Stimulated activated CD8-positive, alpha-beta memory T cell treated with anti-CD3 and anti-CD28 coated beads, Interleukin-4, amount 100 ng/mL, for 4 hours (primary cell): Measurements from ENCODE around the gene PCTP.

Experiments
- DNase-seq, 2 donors: peaks; one replicate each; pipeline ENCODE4 v3.0.0-alpha.2; 2020; ENCODE audit warnings: low read depth in 2 of 2, low spot score in 1 of 2

PCTP gene

DNA sequence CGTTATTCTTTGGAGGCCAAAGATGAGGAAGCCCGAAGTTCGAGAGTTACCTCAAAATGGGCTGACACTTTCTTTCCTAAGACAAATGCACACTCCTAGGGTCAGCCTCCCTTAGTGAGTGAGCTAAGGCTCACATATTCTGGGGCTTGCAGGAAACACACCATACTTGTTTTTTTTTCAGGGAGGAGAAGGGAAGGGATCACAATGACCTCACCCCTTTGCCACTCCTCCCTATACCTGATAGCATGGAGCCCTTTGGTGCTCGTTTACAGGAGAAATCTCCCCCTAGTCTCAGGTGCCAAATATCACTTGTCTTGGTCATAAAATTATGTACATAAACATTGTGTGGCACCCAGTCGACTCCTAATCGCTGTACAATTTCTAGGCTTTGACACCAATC, 23.6 kb upstream of the PCTP start:
- DNase-seq, result no peak

DNA sequence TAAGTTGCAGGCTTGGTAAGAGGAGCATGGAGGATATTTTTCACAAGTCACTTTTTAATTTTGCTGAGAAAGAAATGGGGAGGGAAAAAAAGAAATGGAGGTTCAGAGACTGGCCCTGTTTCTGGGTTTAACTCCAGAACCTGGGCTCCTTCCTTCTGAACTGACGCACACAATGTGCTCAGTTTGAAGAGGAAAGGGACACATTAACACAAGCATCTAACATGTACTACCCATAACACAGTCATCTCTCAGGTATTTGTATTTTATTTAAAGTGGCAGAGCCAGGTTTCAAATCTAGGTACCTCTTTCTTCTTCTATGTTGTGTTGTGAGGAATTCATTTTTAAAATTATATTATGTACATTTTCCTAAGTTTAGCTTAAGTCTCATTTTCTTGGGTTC, 22.9 kb upstream of the PCTP start:
- no peak for DNase-seq

DNA sequence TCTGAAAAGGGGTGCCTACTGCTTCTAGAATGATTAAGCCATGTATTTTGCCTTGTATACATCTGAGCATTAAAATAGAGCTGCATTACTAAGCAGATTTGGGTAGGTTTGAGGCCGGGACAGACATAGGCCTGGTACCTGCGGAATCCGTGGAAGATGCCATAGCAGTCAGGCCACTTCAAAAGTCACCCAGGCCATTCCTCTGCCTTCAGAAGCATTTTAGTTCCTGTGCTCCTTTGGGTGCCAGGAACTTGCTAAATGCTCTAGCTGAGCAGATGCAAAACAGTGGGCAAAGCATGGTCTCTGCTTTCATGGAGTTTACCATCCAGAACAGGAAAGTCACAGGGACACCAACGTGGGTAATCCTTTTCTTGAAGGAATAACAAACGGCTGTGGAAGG, 22.5 kb upstream of the PCTP start:
- DNase-seq, result no peak

DNA sequence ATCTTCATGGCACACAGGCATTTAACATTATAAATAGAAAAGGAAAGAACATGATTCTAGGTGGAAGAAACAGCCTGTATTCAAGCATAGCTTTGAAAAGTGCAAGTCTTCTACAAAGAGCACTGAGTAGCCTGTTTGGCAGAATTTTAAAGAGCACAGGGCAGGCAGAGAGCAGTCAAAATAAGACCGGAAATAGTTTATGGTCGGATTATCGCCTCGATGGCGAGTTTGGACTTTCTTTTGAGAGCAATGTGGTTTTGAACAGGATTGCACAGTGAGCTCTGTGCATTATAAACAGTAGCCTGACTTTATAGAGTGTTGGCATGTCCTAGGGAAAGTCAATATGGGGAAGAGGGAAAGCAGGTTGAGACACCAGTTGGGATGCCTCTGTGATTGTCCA, 22.0 kb upstream of the PCTP start:
- DNase-seq, result no peak

DNA sequence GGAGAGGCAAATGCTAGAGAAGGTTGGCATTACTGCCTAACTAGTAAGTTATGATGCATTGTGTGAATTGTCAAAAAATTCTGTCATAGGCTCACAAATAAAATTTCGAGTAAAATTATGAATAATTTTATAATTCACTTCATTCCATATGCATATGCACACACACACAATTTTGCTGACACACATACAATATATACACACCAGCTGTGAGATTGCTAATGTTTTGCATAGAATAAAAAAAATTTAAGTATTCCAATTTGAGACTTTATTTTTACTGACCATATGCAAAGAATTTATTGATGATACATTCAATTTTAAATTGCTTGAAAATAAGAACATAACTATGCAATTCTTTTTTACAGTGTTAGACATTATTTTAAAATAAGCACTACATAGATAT, 21.4 kb upstream of the PCTP start:
- DNase-seq, result no peak

DNA sequence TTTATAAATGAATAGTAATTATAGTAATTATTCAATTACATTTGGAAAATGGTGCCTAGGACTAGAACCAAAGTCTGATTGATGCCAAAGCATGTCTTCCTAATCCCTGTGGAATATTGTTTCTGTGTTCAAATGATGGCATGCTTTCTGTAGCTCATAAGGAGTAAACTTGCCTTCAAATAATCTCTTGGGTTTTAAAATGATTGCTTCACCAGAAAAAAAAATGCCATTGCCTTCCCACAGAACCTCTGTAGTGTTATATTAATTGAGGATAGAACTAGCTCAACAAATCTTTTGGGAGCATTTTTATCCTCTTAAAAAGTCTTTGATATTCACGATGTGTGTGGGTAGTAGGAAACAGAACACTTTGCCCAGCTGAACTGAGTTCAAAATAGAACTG, 20.5 kb upstream of the PCTP start:
- no peak for DNase-seq

DNA sequence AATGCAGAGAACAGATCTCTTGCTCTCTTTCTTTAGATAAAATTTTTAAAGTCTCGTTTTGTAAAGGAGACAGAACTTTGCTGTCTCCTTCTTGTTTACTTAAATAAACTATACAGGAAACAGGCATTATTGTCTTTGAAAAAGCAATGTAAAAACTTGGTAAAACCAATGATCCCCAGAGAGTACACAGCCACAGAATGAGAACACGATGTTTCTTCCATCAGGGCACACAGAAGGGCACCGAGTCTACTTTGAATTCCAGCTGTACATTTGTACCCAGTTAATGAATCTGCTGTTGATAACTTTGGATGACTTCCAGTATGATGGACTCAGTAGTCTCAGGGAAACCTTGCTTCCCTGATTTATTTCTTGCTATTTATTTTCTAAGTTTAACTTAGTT, 20.0 kb upstream of the PCTP start:
- no peak for DNase-seq

DNA sequence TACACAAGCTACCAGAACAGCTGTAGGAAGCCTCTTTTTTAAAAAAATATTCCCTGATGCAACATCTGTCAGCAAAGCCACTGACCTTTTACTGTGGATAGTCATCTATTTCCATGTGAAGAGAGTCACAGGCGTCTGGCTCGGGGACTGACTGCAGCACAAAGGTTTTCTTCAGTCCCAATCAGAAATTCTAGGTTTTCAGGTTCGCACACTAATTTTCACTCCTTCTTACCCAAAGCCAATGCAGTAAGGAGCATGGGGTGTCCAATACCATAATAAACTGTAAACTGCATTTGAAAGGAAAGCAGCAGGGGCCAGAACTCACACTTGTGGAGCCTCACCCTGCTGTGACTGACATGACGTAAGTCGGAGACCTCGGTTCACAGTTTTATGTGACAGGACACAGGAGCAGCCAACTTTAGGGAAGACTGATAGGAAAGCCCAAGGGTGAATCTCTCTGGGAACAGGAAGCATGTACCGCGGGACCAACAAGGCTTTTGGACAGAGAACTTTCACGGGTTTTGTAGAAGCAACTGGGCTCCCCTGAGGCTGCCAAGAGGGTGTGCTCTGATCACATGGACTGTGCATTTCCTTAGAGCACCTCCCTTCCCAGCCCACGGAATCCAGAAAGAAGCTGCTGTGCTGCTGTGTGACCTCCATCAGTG, 19.1 kb upstream of the PCTP start:
- no peak for DNase-seq

DNA sequence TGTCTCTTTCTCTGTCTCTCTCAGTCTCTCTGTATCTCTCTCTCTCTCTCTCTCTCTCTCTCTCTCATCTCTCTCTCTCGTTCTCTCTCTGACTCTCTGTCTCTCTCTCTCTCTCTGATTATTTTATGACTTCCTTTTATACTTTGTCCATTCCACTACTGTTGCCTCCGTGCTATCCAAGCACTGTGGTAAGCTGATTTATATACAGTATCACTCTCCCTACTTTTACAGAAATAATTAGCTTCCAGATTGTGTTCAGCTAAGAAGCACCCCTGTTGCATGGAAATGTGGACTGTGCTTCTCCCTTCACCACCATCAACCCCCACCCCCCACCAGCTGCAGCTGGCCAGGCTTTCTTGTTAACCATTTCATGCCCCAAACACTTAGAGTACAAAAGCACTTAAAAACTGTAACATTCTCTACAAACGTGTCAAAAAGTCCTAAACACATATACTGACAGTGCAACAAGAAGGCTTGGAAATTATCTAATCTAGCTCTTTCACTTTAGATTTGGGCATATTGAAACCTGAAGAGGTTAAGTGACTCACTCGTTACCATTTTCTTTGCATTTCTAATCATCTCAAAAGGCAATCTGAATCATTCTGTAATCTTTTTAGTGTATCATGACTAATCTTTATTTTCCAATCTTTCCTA, 16.6 kb upstream of the PCTP start:
- DNase-seq, result no peak

DNA sequence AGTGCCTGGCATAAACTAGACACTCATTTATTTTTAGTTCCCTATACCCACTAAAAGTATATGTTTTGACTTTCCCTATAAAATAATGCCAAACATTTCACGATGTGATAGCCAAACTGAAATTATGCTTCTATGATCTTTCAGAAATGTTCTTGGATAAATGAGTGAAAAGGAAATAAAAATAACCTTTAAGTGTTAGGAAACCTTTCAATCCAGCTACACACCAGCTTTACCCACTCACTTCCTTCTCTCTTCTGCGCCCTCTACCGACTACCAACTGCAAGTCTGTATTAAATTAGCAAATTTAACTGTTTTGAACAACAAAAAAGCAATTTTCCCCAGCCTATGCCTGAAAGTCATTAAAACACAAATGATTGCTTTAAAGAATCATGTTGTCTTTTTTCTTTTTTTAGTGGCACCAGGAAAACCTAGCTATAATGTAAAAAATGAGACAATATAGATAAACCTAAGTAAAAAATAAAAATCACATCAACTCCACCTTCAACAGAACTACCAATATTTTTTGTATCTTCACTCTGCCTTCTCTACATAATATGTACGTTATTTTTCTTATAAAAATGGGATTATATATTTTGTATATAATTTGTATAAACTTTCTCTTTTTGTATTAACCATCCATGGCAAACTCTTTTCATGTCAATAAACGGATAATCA, 15.0 kb upstream of the PCTP start:
- no peak for DNase-seq

DNA sequence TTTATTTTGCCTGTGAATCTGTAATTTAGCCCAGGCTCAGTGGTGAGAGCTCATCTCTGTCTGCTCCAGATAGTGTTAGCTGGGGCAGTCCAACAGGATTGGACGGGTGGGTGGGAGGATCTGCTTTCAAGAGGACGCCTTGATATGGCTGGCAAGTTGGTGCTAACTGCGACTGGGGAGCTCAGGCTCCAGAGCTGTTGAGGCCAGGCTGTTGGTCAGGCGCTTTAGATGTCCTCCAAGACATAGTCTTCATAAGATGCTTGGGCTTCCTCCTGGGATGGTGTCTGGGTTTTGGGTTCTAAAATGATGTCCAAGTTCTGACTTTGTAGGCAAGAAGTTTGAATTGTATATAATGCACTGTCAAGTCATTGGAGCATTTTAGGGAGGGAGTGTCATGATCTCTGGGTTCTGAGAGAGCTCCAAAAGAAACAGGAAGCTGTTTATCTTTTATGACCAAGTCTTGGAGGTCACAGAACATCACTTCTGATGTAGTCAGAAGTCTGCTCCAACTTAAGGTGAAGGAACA, 12.8 kb upstream of the PCTP start:
- no peak for DNase-seq

DNA sequence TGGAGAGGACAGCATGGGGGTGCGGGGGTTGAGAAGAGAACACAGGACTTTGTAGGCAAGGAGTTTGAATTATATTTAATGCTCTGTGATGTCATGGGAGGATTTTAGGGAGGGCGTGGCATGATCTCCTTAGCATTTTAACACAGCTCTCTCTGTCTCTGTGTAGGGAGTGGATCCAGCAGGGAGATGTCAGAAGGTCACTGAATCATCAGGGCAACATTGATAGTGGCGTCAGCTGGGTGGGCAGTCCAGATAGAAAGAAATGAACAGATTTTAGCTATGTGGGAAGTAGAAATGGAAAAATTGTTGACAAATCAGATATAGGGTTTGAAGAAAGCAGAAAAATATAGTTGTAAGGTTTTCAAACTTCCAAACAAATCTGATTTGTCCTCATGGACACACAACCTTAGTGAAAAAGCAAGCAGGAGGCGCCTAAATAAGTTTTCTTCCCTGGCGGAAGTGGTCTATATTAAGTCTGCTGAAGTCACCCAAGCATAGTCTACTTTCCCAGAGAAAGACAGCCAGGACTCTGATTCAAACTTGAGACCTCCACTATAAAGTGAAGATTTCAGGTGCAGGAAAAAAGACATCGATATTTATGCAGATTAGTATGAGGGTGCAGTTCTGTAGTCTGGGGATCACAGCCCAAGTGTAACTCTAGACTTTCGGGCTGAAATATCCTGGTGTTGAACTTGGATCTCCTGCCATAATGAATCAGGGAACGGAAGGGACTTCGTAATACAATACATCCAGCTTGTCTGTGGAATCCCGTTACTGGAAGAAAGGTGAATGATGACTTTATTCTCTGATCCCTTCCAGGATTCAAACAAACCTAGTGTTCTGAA, 10.1 kb upstream of the PCTP start:
- DNase-seq, result no peak

DNA sequence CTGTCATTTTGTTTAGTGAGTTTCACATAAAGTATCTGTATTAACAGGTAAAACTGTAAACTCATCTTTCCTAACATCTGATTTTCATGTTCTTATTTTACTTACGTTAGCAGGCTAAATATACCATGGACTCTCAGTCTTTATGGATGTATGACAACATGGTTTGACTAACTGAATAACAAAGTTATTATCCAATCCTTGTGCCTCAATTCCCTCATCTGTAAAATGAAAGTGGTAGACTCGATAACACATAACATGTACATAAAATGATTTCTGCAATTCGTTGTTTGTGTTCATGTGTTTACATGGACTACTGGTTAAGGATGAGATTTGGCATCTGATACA, 9.5 kb upstream of the PCTP start:
- DNase-seq, result no peak

DNA sequence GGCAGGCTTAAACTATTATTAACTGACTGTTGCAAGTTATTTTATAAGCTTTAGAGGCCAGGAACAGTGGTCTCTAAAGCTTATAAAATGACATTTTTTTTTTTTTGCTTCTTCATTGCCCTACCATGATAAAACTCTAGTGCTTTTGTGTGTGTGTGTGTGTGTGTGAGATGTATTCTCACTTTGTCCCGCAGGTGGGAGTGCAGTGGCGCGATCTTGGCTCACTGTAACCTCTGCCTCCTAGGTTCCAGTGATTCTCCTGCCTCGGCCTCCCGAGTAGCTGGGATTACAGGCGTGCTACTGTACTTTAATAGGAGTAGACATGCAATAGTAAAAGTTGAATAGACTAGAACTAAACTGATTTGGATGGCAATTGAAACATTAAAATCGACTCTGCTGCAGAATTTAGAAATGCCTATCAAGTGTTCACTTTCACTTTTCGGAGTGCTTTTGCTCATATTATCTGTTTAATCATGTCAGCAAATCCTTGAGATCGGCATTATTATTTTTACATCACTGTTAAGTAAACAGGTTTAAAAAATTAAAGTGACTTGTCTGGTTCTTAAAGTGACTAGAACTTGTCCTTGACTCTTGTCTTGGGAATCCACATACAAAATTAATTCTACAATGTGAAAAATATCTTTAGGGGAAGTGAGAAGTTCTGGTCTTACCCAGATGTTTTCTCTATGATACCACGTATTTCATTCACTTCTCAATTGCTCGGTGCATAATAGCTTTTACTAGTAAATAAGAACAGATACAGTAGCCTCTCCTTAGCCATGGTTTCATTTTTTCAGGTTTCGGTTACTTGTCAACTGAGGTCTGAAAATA, 8.4 kb upstream of the PCTP start:
- no peak for DNase-seq

DNA sequence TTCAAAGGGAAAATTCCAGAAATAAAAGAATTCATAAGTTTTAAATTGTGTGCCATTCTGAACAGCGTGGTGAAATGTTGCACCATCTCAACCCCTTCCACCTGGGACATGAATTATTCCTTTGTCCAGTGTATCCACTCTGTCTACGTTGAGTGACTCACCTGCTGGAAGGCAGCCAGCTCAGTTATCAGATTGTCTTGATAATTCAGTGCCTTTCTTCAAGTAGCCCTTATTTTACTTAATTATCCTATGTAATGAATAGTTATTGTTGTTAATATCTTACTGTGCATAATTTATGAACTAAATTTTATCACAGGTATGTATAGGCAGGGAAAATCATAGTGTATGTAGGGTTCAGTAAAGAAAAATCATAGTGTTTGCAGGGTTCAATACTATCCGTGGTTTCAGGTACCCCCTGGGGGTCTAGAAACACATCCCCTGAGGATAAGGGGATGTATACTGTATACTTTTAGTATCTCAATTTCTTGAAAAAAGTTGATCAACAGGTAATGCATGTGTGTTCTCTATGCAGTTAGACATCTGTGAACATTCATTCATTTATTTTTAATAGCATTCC, 7.7 kb upstream of the PCTP start:
- no peak for DNase-seq

DNA sequence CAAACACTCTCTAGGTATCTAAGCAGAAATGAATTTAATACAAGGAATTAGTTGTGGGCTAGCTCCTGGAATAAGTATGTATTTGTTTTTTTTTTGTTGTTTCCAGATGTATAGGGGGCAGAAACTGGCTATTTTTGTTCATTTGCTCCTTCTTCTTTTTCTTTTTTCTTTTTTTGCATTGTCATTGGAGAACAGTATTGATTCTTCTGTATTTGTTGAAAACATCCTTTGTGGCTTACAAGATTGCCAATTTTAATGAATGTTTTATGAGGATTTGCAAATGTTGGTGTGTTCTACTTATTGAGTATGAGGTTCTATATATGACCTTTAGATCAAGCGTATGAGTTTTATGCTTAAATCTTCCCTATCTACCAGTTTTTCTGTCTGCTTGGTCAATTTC, 5.6 kb upstream of the PCTP start:
- DNase-seq, result no peak

DNA sequence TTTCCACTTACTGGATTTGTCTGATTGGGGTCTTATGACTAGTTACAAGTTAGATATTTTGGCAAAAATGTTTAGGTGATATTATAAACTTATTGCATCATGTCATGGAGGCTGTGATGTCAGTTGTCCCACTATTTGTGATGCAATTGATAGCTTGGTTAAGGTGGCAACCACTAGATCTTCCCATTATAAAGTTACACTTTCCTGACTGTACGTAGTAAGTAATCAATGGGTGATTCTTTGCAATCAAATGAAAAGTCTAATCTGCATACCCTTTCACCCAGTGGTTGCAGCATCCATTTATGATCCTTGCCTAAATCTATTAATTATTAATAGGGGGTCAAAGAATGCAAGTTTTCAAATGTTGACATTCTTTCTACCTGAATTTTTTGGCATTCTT, 4.4 kb upstream of the PCTP start:
- DNase-seq, result no peak

DNA sequence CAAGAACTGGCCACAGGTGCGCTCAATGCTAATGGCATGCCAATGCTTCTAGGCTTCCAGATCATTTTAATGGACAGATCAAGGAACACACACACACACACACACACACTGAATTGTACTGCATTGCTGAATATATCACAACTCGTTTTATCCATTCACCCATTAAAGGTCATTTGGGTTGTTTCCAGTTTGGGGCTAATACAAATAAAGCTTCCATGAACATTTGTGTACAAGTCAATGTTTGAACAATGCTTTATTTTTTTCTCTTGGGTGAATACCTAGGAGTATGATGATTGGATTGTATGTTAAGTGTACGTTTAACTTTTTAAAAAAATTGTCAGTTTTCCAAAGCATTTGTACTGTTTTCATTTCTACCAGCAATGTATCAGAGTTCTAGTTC, 3.6 kb upstream of the PCTP start:
- no peak for DNase-seq

DNA sequence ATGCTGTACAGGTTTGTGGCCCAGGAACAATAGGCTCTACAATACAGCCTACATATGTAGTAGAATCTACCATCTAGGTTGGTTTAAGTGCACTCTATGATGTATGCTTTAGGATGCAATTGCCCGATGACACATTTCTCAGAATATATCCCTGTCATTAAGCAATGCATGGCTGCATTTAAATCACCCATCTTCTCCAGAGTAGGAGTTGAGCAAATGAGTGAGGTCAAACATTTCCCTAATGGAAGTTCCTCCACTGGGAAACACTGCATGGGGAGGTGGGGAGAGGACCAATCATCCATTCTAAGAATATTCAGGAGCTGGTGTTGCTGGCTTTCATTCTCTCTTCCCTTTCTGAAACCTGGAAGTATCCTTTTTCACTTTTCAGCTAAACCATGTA, 2.0 kb upstream of the PCTP start:
- no peak for DNase-seq

DNA sequence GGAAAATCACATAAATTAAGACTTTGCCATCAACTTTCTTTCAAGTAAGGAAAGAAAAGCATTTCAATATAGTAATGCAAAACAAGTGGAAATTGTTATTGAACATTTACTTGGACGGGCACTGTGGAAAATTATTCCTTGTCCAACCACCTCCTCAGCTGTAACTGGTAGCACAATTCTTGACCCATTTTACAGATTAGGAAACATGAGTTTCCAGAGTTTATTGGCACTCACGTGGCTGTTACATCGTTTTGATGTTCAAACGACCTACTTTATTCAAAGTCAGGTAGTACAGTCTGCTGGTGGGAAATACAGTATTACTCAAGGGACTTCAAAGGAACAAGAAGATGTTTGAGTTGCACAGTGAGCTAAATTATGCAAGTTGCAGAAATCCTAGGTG, 866 bp upstream of the PCTP start:
- DNase-seq, result no peak
